ENCODE measurements around the gene TEKT5.
"Not testable (repeated sequence)": the region's sequence is repeated elsewhere in the genome, so short reads cannot be mapped to it uniquely, and the experiment has no call there.

TEKT5 gene

DNA sequence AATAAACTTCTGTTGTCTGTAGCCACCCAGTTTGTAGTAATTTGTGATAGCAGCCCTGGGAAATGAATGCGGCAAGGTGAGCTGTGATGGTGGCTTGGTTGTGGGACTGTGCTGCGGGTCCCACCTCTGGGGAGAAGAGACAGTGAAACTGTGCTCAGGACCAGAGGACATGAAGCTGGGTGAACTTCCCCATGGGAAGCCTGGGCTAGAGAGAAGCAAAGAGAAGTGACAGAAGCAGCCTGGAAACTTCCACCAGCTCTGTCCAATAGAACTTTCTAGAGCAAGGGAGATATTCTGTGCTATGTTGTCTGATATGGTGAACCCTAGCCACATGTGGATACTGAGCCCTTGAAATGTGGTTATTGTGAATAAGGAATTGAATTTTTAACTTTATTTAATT lies 62.8 kb downstream of the TEKT5 start:
- no peak for DNase-seq (ENCODE audit: low spot score)

DNA sequence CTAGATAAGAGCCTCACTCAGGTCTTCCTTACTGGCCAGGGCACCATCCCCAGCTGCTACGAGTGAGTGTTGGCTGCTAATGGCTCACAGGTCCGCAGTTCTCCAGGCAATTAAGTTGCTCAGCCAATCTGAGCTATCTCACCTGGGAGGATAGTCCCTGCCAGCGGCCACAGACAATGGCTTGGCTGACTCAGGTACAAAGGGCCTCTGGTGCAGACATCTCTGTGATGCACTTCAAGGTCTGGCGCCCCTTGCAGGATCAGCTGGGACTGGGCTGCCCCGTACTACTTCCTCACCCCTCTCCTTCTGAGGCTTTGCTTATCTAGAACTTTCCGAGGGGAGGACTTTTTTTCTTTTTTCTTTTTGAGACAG lies 65.2 kb downstream of the TEKT5 start:
- DNase-seq (ENCODE audit: low spot score), result no peak

DNA sequence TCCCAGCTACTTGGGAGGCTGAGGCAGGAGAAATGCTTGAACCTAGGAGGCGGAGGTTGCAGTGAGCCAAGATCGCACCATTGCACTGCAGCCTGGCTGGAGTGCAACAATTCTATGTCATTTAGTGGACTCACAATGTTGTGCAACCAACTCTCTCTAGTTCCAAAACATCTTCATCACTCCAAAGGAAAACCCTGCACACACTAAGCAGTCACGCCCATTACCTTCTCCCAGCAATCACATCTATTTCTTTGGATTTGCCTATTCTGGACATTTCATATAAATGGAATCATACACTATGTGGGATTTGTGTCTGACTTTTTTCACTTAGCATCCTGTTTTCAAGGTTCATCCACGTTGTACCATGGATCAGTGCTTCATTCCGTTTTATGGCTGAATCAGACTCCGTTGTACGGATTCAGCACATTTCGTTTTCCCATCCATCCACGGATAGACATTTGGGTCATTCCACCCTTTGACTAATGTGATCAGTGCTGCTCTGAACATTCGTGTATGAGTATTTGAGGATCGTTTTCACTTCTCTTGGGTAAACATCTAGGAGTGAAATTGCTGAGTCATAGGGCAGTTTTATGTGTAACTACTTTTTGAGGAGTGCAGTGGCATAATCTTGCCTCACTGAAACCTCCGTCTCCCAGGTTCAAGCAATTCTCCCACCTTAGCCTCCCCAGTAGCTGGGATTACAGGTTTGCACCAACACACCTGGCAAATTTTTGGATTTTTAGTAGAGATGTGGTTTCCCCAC lies 69.0 kb downstream of the TEKT5 start:
- DNase-seq (ENCODE audit: low spot score), result no peak

DNA sequence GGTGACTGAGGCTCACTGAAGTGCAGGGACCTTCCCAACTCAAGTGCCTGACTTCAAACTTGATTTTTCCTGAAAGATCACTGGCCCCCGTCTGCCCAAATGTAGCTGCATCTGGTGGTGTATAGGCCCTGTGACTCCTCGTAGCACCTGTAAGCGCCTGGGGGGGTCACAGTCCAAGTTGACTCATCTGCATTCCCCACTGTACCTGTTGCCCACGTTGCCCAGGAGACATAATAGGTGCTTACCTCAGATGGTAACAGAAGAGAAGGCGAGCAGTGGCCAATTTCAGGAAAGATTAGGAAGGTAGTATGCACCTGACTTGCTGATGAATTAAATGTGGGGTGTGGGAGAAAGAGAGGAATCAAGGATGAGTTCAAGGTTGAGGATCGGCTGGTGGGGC lies 70.2 kb downstream of the TEKT5 start:
- DNase-seq (ENCODE audit: low spot score), result no peak

- no peak for DNase-seq (ENCODE audit: low spot score)
Measured at GRCh38 chr16:10623059-10623458, 71.7 kb downstream of the TEKT5 start.

DNA sequence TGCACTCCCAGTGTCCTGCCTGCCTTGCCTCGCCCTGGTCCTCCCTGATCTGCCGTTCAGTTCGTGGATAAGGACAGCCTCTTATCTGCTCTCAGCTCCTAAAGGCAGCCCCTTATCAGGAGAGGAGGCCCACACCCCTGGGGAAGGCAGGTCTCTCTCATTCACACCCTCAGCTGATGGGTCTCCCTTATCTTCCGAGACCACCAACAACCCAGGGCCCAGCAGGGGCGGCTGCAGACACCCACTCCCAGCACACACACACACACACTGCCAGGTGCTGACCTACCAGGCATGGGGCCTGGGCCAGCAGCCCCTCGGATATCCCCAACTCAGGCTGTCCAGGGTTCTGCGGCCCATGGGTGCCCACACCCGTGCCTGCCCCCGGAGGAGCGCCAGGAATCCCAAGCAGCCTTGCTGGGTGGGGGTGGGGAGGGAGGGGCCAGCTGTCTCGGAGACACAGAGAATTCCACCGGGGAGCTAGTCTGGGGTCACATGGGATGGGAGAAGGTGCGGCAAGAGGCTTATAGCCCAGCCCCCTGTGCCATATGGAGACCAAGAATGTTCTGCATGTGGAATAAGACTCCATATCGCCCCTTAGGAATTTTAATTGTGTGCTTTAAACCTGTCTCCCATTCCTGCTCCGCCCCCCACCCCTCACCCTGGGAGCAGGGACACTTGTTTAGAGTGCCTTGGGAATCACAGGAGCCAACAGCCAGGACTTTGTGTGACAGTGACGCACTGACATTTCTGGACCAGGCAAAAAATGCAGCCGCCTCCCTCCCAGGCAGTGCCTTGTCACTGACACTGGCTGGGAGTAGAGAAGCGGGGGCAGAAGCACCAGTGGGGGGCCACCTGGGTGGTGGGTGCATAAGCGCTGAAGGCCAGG lies 72.5 kb downstream of the TEKT5 start:
- no peak for DNase-seq (ENCODE audit: low spot score)

DNA sequence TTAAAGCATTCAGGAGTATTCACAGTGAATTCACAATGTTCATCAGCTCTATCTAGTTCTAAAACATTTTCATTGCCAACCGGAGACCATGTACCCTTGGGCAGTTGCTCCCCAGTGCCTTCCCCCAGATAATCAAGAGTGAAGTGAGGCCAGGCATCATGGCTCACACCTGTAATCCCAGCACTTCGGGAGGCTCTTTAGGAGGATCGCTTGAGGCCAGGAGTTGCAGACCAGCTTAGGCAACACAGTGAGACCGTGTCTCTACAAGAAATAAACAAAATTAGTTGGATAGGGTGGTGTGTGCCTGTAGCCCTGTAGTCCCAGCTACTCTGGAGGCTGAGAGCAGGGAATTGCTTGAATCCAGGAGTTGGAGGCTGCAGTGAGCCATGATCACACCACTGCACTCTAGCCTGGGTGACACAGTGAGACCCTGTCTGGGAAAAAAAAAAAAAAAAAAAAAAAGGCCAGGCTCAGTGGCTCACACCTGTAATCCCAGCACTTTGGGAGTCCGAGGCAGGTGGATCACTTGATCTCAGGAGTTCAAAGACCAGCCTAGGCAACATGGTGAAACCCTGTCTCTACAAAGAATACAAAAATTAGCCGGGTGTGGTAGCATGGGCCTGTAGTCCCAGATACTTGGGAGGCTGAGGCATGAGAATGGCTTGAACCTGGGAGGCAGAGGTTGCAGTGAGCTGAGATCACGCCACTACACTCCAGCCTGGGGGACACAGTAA lies 73.3 kb downstream of the TEKT5 start:
- not testable (repeated sequence) for DNase-seq (ENCODE audit: low spot score)

- no peak for DNase-seq (ENCODE audit: low spot score)
Measured at GRCh38 chr16:10620120-10620519, 74.6 kb downstream of the TEKT5 start.

GRCh38 chr16:10619271-10619849 lies 75.4 kb downstream of the TEKT5 start:
- DNase-seq (ENCODE audit: low spot score), result no peak

GRCh38 chr16:10618710-10619209 lies 76.0 kb downstream of the TEKT5 start:
- no peak for DNase-seq (ENCODE audit: low spot score)

DNA sequence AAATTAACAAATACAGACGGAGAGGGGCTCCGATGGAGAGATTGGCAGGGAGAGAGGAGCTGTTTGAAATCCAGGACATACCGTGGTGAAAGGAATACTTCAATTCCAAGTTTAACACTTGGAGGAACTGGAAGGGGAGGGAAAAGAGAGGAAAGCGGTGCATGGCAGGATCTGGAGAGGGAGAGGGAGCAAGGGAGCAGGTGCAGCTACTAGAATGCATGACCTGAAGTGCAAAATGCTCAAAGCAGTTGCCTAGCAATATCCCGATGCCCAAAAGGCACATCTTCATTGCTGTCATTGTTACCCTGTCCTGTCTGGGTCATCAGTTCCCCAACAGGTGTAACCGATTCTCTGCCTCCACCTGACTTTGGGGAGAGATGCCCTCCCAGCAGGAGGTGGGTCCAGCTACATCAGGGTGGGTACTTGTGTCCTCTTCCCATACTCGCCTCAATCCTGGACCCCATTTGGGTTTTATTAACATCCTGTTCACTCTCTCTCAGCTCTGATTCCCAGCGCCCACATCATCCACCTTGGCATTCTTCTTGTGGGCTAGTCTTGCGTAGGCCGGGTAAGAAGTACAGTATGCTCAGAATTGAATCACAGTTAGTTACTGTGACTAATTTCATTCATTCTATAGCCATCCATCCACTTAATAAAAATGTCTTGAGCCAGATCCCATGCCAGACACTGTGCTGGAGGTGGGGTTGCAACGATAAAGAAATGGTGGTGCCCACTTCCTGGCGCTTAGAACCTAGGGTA lies 76.9 kb downstream of the TEKT5 start:
- no peak for DNase-seq (ENCODE audit: low spot score)

- no peak for DNase-seq (ENCODE audit: low spot score)
Measured at GRCh38 chr16:10616756-10617640, 77.7 kb downstream of the TEKT5 start.

- no peak for DNase-seq (ENCODE audit: low spot score)
Measured at GRCh38 chr16:10616419-10616755, 78.3 kb downstream of the TEKT5 start.

GRCh38 chr16:10614685-10615084 lies 80.0 kb downstream of the TEKT5 start:
- no peak for DNase-seq (ENCODE audit: low spot score)

- no peak for DNase-seq (ENCODE audit: low spot score)
Measured at GRCh38 chr16:10613785-10614485, 80.8 kb downstream of the TEKT5 start.

DNA sequence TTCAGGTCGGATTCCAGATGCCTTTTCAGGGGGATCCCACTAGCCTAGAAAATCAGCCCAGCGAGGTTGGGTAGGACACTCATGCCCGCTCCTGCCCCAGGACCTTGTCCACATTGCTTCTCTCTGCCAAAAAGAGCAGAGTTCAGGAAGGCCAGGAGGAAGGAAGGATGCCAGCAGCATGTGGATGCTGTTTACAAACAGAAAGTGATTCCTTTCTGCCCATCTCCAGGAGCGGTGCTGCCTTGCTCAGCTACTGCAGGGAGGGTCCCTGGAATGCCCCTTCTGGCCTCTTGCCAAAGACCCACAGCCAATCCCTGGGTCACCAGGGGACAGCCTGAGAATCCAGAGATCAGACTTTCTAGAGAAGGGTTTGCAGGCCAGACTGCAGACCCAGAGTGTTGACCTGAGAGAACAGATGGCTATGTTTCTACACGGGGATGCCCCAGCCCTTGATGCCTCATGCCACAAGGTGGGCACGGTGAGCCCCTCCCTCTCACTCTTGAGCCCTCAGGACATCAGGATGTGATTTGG lies 82.0 kb downstream of the TEKT5 start:
- DNase-seq (ENCODE audit: low spot score), result no peak

DNA sequence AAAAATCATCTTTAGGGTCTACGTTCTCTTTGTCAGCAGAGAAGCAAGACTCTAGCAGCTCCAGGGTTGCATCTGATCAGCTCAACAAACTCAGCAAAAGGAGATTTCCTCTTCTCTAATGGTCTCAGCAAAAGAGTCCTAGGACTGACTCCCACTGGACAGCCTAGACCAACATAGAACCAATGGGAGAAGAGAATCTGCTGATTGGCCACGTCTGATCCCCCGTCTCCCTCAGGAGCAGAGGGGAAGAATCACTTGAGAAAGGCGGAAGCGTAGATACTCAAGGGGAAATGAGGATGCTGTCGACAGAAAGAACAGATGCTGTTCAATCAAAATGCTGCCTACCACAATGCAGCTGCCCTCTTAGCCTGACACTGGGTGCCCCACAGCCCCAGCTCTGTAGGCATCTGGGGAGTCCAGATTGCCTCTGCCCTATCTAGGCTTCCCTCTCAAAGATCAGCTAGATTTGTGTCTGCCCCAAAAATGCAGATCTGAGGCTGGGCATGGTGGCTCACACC lies 82.8 kb downstream of the TEKT5 start:
- no peak for DNase-seq (ENCODE audit: low spot score)

DNA sequence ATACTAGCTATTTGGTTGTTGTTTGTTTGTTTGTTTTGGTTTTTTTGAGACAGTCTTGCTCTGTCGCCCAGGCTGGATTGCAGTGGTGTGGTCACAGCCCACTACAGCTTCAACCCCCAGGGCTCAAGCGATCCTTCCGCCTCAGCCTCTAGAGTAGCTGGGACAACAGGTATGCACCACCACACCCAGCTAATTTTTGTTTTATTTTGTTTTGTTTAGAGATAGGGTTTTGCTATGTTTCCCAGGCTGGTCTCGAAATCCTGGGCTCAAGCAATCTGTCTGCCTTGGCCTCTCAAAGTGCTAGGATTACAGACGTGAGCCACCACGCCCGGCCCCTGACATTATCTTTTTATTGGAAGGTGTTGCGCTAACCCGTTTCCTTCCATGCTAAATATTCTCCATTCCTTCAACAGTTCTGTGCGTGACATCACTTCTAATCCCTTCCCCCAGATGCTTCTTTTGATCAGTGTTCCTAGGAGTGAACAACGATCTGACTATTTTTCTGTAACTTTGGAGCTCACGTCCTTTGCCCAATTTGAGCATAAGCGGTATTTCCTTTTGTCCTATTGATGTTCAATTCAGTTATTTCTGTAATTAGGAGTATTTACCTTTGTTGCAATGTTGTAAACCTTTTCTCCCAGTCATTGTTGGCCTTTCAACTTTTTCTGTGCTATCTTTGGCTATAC lies 84.1 kb downstream of the TEKT5 start:
- DNase-seq (ENCODE audit: low spot score), result no peak

- no peak for DNase-seq (ENCODE audit: low spot score)
Measured at GRCh38 chr16:10609402-10609774, 85.3 kb downstream of the TEKT5 start.

All from NAMALWA (cell line).